ENCODE results near the gene GCNA.

Gene GCNA, protein sequence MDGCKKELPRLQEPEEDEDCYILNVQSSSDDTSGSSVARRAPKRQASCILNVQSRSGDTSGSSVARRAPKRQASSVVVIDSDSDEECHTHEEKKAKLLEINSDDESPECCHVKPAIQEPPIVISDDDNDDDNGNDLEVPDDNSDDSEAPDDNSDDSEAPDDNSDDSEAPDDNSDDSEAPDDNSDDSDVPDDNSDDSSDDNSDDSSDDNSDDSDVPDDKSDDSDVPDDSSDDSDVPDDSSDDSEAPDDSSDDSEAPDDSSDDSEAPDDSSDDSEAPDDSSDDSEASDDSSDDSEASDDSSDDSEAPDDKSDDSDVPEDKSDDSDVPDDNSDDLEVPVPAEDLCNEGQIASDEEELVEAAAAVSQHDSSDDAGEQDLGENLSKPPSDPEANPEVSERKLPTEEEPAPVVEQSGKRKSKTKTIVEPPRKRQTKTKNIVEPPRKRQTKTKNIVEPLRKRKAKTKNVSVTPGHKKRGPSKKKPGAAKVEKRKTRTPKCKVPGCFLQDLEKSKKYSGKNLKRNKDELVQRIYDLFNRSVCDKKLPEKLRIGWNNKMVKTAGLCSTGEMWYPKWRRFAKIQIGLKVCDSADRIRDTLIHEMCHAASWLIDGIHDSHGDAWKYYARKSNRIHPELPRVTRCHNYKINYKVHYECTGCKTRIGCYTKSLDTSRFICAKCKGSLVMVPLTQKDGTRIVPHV

DNA sequence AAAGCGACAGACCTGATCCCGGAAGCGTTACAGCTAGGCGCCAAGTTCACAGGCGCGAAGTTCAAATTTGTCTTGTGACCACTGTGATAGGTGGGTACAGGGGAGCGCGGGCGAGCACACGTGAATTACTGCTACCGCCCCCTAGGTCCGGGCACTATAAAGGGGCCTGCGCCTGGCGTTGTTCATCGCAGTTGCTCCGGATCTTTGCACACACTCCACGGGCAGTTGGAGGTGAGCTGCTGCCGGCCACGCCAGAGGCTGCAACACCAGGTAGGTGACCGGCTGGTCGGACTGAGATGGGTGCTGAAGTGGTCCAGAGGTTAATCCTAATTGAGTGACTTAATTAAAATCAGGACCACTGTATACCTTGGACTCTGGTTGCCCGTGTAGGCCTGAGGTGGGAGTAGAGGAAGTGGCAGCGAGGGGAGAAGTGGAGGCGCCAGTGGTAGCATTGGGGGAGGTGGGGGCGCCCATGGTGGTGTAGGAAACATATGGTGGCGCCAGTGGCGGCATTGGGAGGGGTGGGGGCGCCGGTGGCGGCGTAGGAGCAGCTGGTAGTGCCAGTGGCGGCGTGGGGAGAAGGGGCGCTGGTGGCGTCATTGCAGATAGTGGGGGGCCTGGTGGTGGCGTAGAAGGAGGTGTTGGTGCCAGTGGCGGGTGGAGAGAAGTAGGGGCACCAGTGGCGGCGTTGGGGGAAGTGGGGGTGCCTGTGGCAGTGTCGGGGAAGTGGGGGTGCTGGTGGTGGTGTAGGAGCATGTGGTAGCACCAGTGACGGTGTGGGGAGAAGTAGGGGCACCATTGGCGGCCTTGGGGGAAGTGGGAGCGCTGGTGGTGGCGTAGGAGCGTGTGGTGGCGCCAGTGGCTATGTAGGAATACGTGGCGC lies at the start of gene GCNA:
TSS of gene GCNA (plus strand) at position 185 of the 883 bp plus-strand sequence. CDS start 2,385 bp downstream, outside the sequence.
- DNase-seq, result no peak

DNA sequence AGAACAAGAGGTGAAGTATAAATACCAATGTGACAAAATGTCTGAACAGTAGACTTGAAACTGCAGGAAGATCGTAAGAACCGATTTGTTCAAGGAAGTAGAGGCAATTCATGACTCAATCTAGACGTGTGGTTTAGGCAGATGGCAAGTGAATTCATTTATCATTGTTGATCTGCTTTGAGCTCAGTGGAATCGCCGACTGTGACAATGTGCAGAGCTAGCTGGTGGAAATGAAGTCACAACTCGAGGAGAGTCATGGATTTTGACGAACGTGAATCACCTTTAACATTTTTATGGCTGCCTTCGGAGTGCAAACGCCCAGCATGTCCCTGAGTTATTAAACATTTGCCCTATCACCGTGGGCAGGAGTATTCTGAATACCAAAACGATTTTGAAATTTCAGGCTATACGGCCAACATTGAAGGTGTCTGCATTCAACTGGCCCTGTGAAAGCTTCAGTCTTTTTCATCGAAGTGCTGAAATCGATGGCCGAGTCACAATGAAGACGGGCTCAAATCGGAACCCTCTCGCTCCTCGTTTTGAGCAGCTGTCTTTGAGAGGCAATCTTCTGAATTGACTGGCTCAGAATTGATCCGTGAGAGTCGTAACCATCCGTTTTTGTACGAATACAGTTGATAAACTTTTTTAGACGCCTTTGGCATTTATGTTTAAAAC lies 46.0 kb upstream of the GCNA start:
- DNase-seq, result peak; percentile 30

DNA sequence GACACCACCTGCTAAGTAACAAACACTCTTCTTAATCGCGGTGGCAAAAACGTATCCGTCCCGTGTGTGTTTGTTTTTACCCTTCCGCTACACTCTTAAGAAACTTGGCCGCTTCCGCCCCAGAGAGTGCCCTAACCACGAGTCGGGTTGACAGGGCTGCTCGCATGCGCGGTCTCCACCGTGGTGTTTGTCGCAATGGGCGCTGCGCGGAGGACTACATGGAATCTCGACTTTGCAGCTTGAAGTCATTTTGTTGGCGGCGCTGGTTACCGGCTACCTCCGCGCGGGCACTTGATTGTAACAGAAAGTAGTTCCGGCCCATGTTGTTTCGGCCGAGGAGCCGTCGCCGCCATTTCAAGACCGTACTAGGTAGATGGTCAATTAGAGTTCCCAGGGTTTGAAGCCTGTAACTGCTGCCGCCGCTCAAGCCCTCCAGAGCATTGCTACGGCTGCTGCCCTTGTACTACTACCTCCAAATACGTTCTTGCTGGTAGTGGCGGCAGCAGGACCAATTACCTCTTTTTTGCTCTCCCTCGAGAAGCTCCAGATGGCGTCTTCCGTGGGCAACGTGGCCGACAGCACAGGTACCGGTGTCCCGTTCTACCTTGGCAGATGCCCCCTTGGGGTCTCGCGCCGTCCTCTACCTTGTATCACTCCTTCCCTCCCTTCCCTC lies 45.3 kb upstream of the GCNA start, which contains the start of gene OGT:
TSS of gene OGT (plus strand) at position 352 of the 673 bp plus-strand sequence. CDS start at position 548, 196 bp downstream.
- peak; percentile 91 for DNase-seq

DNA sequence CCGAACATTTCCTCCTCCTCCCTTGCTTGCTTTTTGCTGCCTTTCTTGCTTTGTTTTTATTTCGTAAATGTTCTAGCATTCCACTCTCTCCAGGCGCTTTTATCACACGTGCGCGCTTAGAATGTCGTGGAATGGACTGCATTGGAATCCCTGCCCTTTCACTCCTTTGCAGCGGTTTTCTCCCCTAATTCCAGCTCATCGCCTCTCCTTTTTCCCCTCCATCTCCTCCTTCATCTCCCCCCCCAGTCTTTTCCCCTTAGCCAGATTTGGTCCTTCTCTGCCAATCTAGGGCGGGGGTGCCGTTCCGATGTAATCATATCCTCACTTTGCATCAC lies 44.8 kb upstream of the GCNA start:
- DNase-seq, result no peak

DNA sequence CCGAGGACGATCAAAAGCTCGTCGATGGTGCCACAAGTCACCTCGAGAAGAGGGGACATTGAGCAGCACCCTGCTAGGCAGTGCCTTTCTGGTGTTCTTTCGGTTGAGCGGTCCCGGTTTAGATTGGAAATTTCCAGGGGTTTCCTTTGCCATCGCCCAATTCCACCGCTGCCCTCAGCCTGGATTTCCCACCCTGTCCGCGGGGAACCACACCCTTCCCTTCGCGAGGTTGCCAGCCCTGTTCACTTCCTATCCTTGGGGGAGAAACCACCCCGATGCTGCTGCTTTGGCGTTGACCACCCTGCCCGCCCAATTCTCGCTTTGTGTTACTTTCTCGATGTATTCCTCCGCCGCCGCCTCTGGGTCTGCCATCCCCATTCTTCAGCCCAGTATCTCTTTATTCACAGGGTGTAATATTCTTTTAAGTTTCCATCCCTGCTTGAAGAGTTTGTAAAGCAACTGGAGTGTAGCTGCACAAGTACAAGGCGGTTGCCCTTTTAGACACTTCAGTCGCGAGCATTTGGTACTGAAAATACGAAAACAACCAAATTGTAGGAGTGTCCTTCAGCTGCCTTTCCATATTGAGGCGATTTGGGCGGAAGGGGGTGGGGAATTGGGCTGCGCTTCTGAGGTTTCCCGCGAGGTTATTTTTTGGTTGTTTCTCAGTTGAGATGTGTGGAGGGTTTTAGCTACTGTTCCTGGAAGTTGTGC lies 44.2 kb upstream of the GCNA start:
- no peak for DNase-seq

DNA sequence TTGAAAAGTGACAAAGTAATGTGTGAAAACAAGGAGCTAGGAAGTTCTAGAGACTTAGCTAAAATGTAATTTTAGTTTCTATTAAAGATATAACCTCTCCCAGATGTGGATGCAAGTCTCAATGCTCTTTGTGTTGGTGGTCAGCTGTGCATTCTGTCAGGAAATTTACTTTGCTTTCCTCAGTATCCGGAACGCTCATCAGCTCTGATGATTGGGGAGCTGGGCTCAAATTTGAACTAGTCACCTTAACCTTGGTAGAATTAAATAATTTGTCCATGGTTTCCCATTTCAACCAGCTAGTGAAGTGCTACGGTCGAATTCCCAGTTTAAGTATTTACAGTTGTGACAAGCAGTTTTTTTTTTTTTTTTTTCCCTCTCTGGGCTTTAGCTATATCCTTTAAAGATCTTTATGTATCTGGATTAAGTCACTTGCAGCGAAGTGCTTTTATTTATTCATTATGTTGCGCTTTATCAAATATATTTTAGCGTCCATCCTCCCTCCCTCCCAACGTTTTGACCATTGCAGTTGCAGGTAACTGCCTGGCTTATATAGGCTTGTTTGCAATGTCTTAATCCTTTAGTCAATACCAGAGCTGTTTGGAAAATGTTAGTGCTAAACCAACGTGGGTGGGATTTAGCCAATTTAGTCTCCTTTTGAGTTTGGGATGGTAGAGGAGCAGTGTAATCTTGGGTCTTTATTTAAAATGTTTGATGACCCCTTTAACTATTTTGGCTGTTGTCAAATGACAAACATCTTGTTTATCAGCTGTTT lies 43.3 kb upstream of the GCNA start:
- DNase-seq, result no peak

DNA sequence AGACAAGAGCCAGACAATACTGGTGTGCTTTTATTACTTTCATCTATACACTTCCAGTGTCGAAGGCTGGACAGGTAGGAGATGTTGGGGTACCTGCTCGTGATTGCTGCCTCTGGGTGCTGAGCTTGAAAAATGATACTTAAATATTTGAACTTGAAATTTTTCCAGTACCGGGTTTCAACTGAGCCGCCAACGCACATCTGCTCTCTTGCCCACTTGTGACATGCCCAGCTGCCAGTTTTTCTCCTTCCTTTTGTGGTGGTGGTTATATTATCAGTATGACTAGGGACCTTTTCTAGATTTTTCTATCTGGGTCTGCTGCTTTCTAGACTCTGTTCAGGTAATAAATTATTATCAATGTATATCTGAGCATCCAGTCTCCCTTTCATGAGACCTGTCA lies 42.0 kb upstream of the GCNA start:
- DNase-seq, result no peak

DNA sequence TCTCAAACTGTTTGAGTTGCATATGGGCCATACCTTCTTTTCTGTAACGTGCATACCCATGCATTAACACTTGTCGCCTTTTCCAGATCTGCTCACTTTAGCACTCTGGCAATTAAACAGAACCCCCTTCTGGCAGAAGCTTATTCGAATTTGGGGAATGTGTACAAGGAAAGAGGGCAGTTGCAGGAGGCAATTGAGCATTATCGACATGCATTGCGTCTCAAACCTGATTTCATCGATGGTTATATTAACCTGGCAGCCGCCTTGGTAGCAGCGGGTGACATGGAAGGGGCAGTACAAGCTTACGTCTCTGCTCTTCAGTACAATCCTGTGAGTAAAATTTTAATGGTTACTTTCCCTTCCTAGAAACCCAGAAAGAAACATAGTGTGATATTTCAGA lies 40.5 kb upstream of the GCNA start:
- no peak for DNase-seq

DNA sequence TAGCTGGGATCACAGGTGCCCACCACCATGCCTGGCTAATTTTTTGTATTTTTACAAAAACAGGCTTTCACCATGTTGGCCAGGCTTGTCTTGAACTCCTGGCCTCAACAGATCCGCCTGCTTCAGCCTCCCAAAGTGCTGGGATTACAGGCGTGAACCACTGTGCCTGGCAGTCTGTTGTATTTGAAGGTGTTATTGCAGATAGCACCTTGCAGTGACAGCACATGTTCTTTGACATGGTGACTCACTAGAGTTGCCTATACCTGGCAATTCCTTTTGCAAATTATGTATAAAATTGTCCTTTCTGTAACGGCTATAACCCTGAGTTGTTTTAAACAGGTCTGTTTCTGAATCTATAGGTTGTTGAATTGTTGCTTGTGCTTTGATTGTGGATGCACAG lies 37.4 kb upstream of the GCNA start:
- DNase-seq, result no peak

DNA sequence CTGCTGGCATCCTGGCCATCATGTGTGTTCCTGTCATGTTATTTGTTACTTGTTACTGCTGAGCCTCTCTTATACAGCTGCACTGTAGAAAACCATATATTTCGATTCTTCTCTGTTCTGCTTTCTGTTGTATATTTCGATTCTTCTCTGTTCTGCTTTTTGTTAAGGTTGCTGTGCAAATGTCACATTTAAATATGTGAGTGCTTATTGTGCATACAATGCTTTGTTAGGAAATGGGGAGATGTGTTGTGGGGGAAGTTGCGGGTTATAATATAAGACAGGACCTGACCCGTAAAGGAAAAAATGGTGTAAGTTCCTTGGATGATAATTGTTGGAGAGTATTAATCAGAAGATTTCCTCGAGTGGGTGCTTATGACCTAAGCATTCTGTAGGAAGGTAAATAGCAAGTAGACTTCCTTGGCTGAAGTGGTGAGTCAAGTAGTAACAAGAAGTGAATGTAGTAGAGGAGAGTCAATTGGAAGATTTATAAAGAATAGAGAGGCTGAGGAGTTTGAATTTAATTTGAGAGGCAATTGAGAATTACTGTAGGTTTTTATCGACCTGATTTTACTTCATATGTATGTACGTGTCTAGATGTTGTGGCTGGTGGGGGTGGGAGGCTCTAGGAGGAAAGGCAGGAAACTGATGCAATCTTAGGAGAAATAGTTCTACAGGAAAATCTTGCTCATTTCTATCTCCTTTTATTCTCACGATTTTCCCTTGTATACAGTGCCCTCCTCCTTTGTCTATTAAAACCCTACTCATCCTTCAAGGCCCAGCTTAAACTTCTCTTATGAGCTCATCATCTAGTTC lies 36.8 kb upstream of the GCNA start:
- no peak for DNase-seq

DNA sequence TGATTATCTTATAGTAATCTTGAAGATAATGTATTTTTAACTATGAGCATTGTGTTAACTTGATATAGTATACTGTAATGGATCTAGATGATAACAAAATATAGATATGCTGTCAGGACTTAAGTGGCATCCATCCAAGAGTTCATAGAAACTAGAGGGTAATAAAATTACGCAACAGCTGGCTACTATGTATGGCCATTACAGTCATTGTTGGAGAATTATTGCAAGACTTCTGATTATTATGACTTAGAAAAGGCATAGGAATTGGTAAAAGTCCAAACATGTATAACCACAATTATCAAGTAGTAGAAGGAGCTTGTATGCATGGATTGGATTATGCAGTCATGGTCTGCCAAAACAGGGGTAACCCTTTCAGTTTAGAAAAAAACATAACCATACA lies 35.8 kb upstream of the GCNA start:
- no peak for DNase-seq

DNA sequence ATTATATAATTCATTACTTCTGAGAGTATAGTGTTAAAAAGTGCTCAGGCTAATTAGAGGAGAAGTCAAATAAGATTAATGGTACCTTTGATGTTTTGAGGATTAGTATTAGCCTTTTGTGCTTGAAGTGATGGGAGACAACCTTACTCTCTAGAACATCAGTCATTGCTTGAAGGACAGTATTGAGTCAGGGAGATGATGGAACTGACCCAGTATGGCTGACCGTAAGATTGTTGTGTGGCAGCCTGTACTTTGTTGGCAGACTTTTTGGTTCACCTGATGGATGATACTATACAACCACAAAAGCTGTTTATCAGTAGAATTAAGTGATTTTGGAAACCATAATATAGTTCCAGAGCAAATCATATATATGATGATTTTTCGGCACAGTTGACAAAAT lies 35.4 kb upstream of the GCNA start:
- DNase-seq, result no peak

DNA sequence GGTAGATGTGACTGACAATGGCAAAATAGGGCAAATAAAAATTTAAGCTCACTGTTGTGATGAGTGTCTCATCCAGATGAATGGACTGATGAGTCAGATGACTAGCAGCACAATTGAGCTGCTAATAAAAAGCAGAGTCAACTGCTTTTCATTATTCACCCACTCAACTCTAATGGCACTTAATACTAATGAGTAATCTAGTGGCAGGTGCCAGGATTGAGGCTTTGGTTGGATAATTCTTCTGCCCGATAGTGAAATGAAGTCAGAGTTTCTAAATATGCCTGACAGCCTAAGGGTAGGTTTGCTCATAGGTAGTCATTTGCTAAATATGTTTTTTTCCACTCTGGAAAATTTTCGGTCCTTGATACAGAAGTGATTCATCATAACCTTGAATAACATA lies 34.9 kb upstream of the GCNA start:
- peak; percentile 38 for DNase-seq

DNA sequence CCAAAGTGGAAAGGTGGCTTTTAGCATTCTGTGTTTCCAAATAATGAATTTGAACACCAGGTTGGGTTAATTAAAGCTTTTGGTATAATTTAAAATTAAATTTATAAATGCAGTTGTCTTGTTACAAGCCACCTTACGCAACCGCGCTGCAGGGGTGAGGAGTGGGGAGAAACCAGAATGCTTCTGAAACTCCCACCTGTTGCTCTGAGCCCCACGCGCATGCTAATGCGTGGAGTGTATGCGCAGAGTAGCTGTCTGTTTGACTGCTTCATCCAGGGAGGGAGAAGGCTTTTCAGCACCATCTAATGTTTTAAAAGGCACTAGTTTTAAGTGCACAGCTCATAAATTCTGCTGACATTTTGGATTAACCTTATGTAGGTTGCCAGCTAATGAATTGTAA lies 32.9 kb upstream of the GCNA start:
- no peak for DNase-seq

DNA sequence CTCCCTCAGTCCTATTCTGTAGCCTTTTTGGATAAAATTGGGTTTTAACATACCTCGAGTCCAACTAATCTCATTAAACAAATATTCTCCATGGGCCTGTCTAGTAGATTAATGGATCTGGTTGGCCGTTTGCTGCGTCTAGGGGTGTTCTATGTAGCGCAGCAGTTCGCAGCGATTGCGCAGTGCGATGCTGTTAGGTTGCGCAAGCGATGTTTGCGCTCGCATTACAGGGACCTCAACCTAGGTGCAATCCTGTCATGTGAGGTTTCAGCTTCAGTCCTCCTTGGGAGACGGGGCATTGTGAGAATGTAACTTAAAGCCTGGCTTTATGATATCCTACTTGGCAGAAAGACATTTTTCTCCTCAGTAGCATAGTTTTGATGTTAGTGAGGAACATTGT lies 31.4 kb upstream of the GCNA start:
- DNase-seq, result no peak

DNA sequence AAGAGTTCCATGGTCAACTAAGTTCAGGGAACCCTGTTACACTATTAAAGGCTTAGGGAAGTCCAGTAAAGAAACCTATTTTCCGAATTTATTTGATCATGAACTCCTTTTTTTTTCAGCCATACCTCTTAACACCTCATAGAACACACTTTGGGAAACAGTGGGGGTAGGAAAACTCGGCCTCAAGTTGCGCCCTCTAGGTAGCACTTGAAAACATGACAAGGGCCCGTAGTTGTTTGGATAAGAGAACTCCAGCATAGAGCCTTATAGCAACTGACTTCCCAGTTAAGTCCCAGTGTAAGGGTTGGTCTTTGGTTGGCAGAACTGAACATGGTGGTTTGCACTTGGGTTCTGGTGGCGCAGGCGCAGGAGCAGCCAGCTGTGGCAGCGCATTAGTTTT lies 30.9 kb upstream of the GCNA start:
- DNase-seq, result no peak

DNA sequence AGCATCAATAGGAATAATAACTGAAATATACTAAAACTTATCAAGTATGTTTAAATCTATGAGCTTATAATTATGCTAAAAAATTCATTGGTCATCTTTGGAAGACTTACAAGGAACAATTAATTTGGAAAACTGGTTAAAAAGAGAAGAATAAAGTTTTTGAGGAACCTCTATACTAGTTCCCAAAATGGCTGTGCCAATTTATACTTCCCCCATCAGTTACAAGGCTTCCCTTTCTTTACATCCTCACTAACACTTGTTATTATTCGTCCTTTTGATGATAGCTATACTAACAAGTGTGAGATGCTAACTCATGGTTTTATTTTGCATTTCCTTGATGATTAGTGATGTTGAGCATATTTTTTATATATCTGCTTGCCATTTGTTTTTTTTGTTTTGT lies 28.3 kb upstream of the GCNA start:
- no peak for DNase-seq

DNA sequence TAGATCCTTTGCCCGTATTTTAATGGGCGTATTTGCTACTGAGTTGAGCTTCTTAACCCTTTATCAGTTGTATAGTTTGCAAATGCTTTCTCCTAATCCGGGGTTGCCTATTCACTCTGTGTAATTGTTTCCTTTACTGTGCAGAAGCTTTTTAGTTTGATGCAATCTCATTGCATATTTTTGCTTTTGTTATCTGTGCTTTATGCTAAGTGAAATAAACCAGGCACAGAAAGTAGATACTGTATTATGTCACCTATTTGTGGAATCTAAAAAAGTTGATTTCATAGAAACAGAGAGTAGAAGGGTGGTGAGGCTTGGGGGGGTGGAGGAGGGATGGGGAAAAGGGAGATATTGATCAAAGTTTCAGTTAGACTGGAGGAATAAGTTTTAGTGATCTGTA lies 27.7 kb upstream of the GCNA start:
- no peak for DNase-seq

DNA sequence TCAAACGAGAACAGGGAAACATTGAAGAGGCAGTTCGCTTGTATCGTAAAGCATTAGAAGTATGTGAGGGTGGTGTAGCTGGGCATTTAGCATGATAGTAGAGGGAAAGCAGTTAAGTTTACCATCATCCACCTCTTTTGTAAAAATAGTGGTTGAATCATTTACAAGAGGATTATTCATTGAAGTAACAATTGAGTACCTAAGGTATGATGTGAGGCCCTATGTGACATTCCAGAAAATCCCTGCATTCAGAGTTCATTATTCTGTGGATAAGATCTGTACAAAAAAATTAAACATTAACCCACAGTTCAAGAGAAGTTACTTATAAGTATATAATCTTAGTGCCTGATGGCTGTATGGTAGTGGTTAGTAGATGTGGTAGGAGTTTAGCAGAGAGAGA lies 22.2 kb upstream of the GCNA start:
- DNase-seq, result no peak

DNA sequence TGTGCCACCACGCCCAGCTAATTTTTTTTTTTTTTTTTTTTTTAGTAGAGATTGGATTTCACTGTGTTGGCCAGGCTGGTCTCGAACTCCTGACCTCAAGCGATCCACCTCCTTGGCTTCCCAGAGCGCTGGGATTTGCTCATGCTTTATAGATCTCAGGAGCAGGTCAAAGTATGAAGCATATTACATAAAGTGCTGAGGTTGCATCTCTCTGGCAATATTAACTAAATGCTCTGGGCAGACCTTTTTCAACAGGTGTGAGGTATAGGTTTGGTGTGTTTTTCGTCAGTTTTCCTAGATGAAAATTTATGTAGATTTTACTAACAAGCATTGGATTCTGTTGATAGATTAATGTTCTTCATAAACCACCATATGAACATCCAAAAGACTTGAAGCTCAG lies 19.3 kb upstream of the GCNA start:
- DNase-seq, result no peak
